Measurements from ENCODE around the gene GOT2. TPM values are rescaled to one million over a fixed set of nuclear protein-coding genes. Genes with fewer than 3 reads are reported as not detected.
A peak's percentile ranks its signal among the peaks of the same experiment; 100 is the strongest.
"Not testable (repeated sequence)": the region's sequence is repeated elsewhere in the genome, so short reads cannot be mapped to it uniquely, and the experiment has no call there.

GOT2 gene
- polyA plus RNA-seq, 3 donors = 85.7 to 103 (median 95.5) TPM

- no peak for DNase-seq (ENCODE audit: extremely low read depth in 1 of 11, low read depth in 9 of 11, low spot score in 4 of 11)
These were observed 1.4 kb downstream of the GOT2 start for GRCh38 chr16:58732545-58733247.

- DNase-seq (ENCODE audit: extremely low read depth in 1 of 11, low read depth in 9 of 11, low spot score in 4 of 11) = no peak
These were observed 3.3 kb downstream of the GOT2 start for GRCh38 chr16:58730724-58731370.

DNA sequence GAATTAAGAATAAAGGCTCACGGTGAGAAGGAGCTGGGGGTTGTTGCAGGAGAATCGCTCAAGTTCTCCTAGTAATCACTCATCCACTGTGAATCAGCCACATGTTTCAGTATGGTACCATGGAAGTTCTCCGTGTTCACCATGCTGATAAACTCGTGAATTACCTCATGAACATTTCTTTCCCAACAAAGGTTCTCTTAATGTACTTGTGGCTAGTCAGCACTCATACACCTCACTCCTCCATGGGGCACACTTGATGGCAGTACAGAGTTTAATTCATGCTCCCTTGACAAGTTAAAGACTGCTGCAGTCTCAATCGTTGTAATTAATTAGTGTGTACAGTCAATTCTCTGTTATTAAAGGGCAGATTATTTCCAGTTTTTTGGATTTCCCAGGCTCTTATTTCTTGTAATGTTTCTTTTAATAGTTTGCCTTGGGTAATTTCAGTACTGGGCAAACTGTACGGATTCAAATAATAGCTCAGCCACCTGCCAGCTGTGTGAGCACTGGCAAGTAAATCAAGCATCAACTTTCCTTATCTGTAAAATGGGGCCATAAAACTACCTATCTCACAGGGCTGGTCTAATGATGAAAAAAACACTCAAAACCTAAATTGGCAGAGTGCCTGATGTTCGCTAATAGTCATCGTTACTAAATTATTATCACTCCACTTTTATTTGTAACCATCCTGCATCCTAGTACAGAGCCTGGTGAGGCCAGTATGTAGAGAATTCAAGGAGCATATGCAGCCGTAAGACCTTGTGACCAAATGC is 6.1 kb downstream of the GOT2 start:
- no peak for DNase-seq (ENCODE audit: extremely low read depth in 1 of 11, low read depth in 9 of 11, low spot score in 4 of 11)

GRCh38 chr16:58727028-58727781 is 6.9 kb downstream of the GOT2 start:
- no peak for DNase-seq (ENCODE audit: extremely low read depth in 1 of 11, low read depth in 9 of 11, low spot score in 4 of 11)

DNA sequence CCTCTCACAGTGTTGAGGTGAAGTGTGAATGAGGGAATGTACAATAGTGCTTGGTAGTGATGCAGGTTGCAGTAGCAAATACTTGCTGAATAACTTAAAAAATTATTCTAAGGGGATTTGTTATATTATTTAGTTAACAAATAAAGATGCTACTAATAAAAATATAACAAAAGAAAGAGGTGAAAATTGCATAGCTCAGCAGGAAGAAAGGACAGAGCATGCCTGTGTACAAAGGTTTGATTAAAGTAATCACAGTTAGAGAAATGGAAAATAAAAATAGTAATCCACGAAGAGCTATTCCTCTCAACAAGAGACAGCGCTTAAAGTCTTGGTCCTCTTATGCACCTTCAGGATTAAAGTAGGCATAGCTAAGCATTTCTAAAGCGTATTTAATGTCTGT is 11.0 kb downstream of the GOT2 start:
- DNase-seq (ENCODE audit: extremely low read depth in 1 of 11, low read depth in 9 of 11, low spot score in 4 of 11) = no peak

DNA sequence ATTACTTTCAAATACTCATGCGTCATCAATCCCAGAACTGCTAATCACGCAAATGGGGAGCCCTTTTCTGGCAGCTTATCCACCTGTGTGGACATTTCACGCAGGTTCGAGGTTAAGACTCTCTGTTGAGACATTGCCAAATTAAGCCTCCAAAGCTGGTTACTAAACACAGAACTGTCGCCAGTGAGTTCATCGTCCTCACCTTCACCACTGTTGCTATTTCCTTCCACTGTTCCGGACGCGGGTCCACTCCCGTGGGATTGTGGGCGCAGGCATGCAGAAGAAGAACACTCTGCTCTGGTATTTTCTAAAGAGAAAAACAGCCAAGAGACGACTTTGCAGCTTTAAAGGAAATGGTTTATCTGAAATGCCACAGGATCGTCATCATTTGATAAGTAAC is 16.1 kb downstream of the GOT2 start:
- no peak for DNase-seq (ENCODE audit: extremely low read depth in 1 of 11, low read depth in 9 of 11, low spot score in 4 of 11)

GRCh38 chr16:58716468-58716867 is 17.6 kb downstream of the GOT2 start:
- DNase-seq (ENCODE audit: extremely low read depth in 1 of 11, low read depth in 9 of 11, low spot score in 4 of 11) = no peak

DNA sequence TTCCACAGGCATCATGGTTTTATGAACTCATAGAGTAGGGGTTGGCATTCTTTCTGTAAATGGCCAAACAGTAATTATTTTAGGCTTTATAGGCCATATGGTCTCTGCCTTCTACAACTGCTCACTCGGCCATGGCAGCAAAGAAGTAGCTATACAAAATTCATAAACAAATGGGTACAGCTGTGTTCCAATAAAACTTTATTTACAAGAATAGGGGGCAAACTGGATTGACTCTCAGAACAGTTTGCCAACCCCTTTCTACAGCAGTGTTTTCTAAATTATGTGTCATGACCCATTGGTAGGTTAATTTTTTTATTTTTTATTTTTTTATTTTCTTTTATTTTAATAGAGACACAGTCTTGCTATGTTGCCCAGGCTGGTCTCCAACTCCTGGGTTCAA is 20.4 kb downstream of the GOT2 start:
- DNase-seq (ENCODE audit: extremely low read depth in 1 of 11, low read depth in 9 of 11, low spot score in 4 of 11) = no peak

GRCh38 chr16:58709333-58709732 is 24.8 kb downstream of the GOT2 start:
- peak in 8 of 11 donors; percentile 26 to 81 (median 44) for DNase-seq (ENCODE audit: extremely low read depth in 1 of 11, low read depth in 9 of 11, low spot score in 4 of 11)

GRCh38 chr16:58699151-58699550 is 35.0 kb downstream of the GOT2 start:
- no peak for DNase-seq (ENCODE audit: extremely low read depth in 1 of 11, low read depth in 9 of 11, low spot score in 4 of 11)

- DNase-seq (ENCODE audit: extremely low read depth in 1 of 11, low read depth in 9 of 11, low spot score in 4 of 11) = no peak
These were observed 38.7 kb downstream of the GOT2 start for GRCh38 chr16:58695368-58695767.

GRCh38 chr16:58692450-58692849 is 41.7 kb downstream of the GOT2 start:
- no peak for DNase-seq (ENCODE audit: extremely low read depth in 1 of 11, low read depth in 9 of 11, low spot score in 4 of 11)

- DNase-seq (ENCODE audit: extremely low read depth in 1 of 11, low read depth in 9 of 11, low spot score in 4 of 11) = not testable (repeated sequence)
These were observed 47.0 kb downstream of the GOT2 start for GRCh38 chr16:58686985-58687706.

- DNase-seq (ENCODE audit: extremely low read depth in 1 of 11, low read depth in 9 of 11, low spot score in 4 of 11) = no peak
These were observed 49.0 kb downstream of the GOT2 start for GRCh38 chr16:58685084-58685449.

DNA sequence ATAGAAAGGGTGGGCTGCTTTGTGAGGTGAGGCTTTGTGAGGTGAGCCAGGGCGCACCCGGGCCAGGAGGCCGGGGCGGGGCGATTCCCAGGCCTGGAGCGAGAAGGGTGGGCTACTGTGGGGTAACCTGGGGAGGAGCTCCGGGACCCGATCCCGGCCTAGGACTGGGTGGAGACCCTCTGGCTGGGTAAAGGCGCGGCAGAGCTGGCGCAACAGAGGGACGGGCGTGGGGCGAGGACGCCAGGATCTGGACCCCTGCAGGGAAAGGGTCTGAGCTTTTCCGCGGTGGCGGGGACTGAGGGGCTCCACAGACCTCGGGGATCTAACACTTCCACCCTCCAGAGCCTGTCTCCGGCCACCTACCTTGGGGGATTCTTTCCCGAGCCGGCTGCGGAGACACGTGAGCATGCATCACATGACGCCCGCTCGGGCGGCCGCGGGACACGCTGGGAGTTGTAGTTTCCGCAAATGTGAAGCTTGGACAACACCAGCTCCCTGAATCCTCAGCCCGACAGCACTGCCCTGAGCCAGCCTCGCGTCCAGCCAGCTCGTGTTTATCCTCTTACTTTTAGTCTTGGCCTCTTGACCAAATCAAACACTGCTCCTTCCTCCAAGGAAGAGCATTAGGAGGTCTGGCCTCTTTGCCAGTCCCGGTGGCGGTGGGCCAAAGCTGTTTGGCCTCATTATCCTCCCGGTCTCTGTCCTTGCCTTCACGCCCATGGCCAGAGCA is 49.6 kb downstream of the GOT2 start, which contains the start of gene SLC38A7:
Gene SLC38A7, minus strand, starts transcription at position 417 of the 730 bp plus-strand sequence. CDS start 4,644 bp downstream, outside the sequence.
- DNase-seq (ENCODE audit: extremely low read depth in 1 of 11, low read depth in 9 of 11, low spot score in 4 of 11) = peak in 10 of 11 donors; percentile 31 to 80 (median 70)

GRCh38 chr16:58684001-58684353 is 50.1 kb downstream of the GOT2 start:
- no peak for DNase-seq (ENCODE audit: extremely low read depth in 1 of 11, low read depth in 9 of 11, low spot score in 4 of 11)

DNA sequence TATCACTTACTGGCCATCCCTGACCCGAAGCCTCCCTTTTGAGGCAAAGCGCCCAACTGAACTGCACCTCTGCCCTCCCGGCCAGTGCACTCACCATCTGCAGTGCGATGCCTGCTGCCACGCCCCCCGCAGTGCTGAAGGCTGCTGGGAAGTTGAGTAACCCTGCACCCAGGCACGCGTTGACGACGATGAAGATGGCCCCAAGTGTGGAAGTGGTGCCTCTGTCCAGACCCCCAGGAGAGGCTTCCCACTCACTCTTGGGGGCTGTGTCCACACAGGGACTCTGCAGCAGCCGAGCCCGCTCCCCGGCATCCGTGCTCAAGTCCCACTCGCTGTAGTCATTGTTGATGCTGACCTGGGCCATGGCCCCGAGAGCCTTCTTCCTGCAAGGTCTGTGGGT is 54.4 kb downstream of the GOT2 start:
- DNase-seq (ENCODE audit: extremely low read depth in 1 of 11, low read depth in 9 of 11, low spot score in 4 of 11) = no peak

DNA sequence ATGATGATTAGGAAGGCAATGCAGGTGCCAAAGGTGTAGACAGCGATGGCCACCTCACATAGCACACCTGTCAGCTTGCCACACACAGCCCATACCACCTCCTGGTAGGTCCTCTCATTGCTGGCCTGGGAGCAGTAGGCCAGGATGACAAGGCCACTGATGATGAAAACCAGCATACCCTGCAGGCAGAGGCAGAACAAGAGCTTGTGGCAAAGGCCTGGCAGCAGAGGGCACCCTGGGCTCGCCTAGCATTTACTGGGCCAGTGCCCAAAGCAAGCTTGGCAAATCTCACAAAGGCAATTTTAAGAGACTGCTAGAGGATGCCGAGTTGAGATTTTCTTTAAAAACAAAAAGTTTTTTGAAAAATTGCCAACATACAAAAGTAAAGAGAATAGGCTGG is 55.4 kb downstream of the GOT2 start:
- DNase-seq (ENCODE audit: extremely low read depth in 1 of 11, low read depth in 9 of 11, low spot score in 4 of 11) = no peak

Measured in renal cortex interstitium (tissue), 11 donors.